Motor neuron (in vitro differentiated cells): ENCODE results near the gene ZMIZ1. TPM values are rescaled to one million over a fixed set of nuclear protein-coding genes. Genes with fewer than 3 reads are reported as not detected.
A peak's percentile ranks its signal among the peaks of the same experiment; 100 is the strongest.

Experiments used
- ATAC-seq, 8 experiments: fragments of 200-7000 bp; cut with Tn5 transposase; replicated peaks in 6 of 8; 2 replicates each; pipeline ENCODE4 v1.8.0; 2021; ENCODE audit warnings: mild to moderate bottlenecking in 8 of 8, moderate library complexity in 8 of 8
- H3K27ac ChIP-seq, 2 donors: fragments of 250-450 bp; sonication (Bioruptor Pico); 2 replicates each; pipeline ENCODE4 v1.9.0; 2021; ENCODE audit warnings: antibody characterized with exemption in 2 of 2, mild to moderate bottlenecking in 2 of 2, moderate library complexity in 1 of 2
- H3K4me1 ChIP-seq, 2 donors: fragments of 250-450 bp; sonication (Bioruptor Pico); replicated peaks in 1 of 2; 2 replicates each; pipeline ENCODE4 v1.6.1; 2021; ENCODE audit warnings: antibody characterized with exemption in 2 of 2, mild to moderate bottlenecking in 2 of 2, moderate library complexity in 1 of 2
- H3K4me3 ChIP-seq, 5 donors: fragments of 250-450 bp; sonication (Bioruptor Pico); 2 replicates each; pipeline ENCODE4 v1.9.0; 2021; ENCODE audit warnings: antibody characterized with exemption in 5 of 5, mild to moderate bottlenecking in 5 of 5, moderate library complexity in 4 of 5
- WGBS, 10 experiments: fragments of 450-650 bp; shearing (Covaris generic); methylation state at CpG; one replicate each; pipeline ENCODE4 v1.0.0; 2022; 5-methylcytosine and 5-hydroxymethylcytosine counted together
- in situ Hi-C, 9 experiments: fragments of 400-800 bp; cut with MboI; loops; one replicate each; pipeline ENCODE4 v1.15.0; 2021; ENCODE audit warnings: low sequenced_read_pairs in 9 of 9, low pct_unique_long_range_greater_than_20kb in 2 of 9; ENCODE audit not compliant: unreplicated experiment in 9 of 9
- total RNA-seq, 8 experiments: library from RNA; unstranded; fragments of 300-600 nt; gene quantifications; 2 replicates each; pipeline versions ENCODE4 v1.2.3 to v1.2.4, GENCODE V29; 2022

The ZMIZ1 gene
- total RNA-seq, 8 experiments from 2014 or later = 15.8 to 79.9 (median 50.0) TPM

GRCh38 chr10:79049931-79050895 is 18.6 kb upstream of the ZMIZ1 start:
- WGBS, 10 experiments = 69 to 100% (median 90%) methylated on average over 1 to 9 of the region's 15 CpGs; no CpG with 5 or more reads in 1 of the 10 experiments
- ATAC-seq = peak in 6 of 8 experiments; percentile 15 to 57 (median 47)
- in situ Hi-C loops = loop anchor here in 2 of 9 experiments (25.0 kb wide), 2 partner anchors 238 to 1013 kb away; partner anchors contain the start of genes POLR3A (in 1 of the 2) and RPS24 (in 1 of the 2)
- no peak overlapping the region for H3K4me3 ChIP-seq
- H3K27ac ChIP-seq = no peak overlapping the region
- H3K4me1 ChIP-seq = peaks cover 29 to 33% of the 10 kb centered on the region in 2 donors

GRCh38 chr10:79050896-79051555 is 17.7 kb upstream of the ZMIZ1 start:
- H3K4me1 ChIP-seq = peaks cover 29 to 34% of the 10 kb centered on the region in 2 donors
- in situ Hi-C loops = loop anchor here in 2 of 9 experiments (25.0 kb wide), 2 partner anchors 239 to 1014 kb away; partner anchors contain the start of genes POLR3A (in 1 of the 2) and RPS24 (in 1 of the 2)
- H3K4me3 ChIP-seq = no peak overlapping the region
- H3K27ac ChIP-seq = no peak overlapping the region
- WGBS, 10 experiments = 80 to 100% (median 93%) methylated on average over 1 to 6 of the region's 7 CpGs; no CpG with 5 or more reads in 5 of the 10 experiments
- peak in 3 of 8 experiments; percentile 22 to 78 (median 67) for ATAC-seq

DNA sequence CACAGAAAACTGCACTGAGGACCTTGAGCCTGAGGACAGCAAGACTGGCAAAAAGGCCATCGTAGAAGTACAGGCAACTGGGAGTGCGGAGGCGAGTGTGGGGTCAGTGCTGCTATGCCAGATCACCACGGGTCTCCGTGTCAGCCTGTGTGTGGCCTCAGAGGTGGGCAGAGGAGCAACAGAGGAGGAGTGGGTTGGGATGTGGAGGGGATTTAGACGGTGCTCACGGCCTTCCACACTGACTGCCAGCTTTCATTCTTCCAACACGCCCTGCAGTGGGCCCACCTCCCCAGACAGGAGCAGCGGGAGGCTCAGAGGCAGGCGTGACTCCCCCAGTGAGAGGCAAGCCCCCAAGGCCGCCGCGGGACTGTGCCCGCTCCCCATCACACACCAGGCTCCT is 17.0 kb upstream of the ZMIZ1 start:
- H3K4me1 ChIP-seq = peaks cover 36 to 41% of the 10 kb centered on the region in 2 donors
- H3K4me3 ChIP-seq = no peak overlapping the region
- WGBS, 10 experiments = 80 to 100% (median 85%) methylated on average over 1 to 8 of the region's 14 CpGs; no CpG with 5 or more reads in 6 of the 10 experiments
- ATAC-seq = no peak
- H3K27ac ChIP-seq = no peak overlapping the region
- in situ Hi-C loops = loop anchor here in 2 of 9 experiments (25.0 kb wide), 2 partner anchors 239 to 1014 kb away; partner anchors contain the start of genes POLR3A (in 1 of the 2) and RPS24 (in 1 of the 2)

GRCh38 chr10:79052291-79053080 is 16.3 kb upstream of the ZMIZ1 start:
- WGBS, 10 experiments = 46 to 100% (median 73%) methylated on average over 1 to 6 of the region's 12 CpGs; no CpG with 5 or more reads in 3 of the 10 experiments
- H3K4me3 ChIP-seq = no peak overlapping the region
- peaks cover 42 to 47% of the 10 kb centered on the region in 2 donors for H3K4me1 ChIP-seq
- no peak overlapping the region for H3K27ac ChIP-seq
- in situ Hi-C loops = loop anchor here in 2 of 9 experiments (25.0 kb wide), 2 partner anchors 240 to 1015 kb away; partner anchors contain the start of genes POLR3A (in 1 of the 2) and RPS24 (in 1 of the 2)
- peak in 6 of 8 experiments; percentile 30 to 66 (median 55) for ATAC-seq

- no peak for ATAC-seq
- in situ Hi-C loops = loop anchor here in 2 of 9 experiments (25.0 kb wide), 2 partner anchors 241 to 1016 kb away; partner anchors contain the start of genes POLR3A (in 1 of the 2) and RPS24 (in 1 of the 2)
- H3K4me3 ChIP-seq = no peak overlapping the region
- H3K4me1 ChIP-seq = peaks cover 42 to 43% of the 10 kb centered on the region in 2 donors
- H3K27ac ChIP-seq = no peak overlapping the region
- WGBS, 10 experiments = 79 to 100% (median 80%) methylated on average over 1 to 2 of the region's 4 CpGs; no CpG with 5 or more reads in 7 of the 10 experiments
These were observed 15.7 kb upstream of the ZMIZ1 start for GRCh38 chr10:79053081-79053434.

DNA sequence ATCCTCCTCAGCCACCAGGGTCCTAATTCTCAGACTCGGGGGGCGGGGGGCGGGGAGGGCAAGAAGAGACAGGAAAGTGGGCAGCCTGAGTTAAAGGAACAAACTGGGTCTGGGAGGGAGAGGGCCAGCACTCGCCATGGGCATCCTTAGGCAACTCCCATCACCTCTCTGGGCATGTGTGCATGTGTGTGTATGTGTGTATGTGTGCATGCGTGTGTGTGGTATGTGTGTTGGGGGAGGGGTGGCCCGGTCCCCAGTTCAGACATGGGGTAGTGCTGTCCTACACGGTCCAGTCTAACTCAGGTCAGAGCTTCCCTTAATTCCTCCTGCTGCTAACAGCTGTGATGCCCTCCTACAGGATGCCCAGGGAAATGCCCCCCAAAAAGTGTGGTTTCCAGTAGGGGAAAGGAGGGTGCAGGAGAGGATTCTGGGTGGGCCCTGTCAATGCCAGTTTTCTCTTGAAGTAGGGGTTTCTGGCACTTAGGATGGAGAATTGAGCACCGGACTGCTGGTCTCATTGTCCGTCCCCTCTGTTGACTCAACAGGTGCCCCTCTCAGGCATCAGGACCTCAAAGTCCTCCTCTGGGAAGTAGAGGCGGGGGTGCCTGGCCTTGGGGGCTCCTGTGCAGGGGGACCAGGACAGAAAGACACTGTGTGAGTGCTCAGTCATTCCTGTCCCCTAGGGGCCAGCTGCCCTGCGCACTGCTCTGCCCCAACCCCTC is 15.1 kb upstream of the ZMIZ1 start:
- H3K27ac ChIP-seq = no peak overlapping the region
- peaks cover 36 to 38% of the 10 kb centered on the region in 2 donors for H3K4me1 ChIP-seq
- 100% methylated on average over 1 of the region's 11 CpGs; no CpG with 5 or more reads in 8 of the 10 experiments for WGBS, 10 experiments
- H3K4me3 ChIP-seq = no peak overlapping the region
- ATAC-seq = no peak
- in situ Hi-C loops = loop anchor here in 2 of 9 experiments (25.0 kb wide), 2 partner anchors 241 to 1016 kb away; partner anchors contain the start of genes POLR3A (in 1 of the 2) and RPS24 (in 1 of the 2)

- ATAC-seq = no peak
- H3K4me3 ChIP-seq = no peak overlapping the region
- H3K27ac ChIP-seq = no peak overlapping the region
- WGBS, 10 experiments = 43 to 96% (median 83%) methylated on average over 1 to 7 of the region's 13 CpGs; no CpG with 5 or more reads in 5 of the 10 experiments
- H3K4me1 ChIP-seq = peaks cover 33 to 35% of the 10 kb centered on the region in 2 donors
- in situ Hi-C loops = loop anchor here in 2 of 9 experiments (25.0 kb wide), 2 partner anchors 242 to 1017 kb away; partner anchors contain the start of genes POLR3A (in 1 of the 2) and RPS24 (in 1 of the 2)
These were observed 14.3 kb upstream of the ZMIZ1 start for GRCh38 chr10:79054203-79055099.

DNA sequence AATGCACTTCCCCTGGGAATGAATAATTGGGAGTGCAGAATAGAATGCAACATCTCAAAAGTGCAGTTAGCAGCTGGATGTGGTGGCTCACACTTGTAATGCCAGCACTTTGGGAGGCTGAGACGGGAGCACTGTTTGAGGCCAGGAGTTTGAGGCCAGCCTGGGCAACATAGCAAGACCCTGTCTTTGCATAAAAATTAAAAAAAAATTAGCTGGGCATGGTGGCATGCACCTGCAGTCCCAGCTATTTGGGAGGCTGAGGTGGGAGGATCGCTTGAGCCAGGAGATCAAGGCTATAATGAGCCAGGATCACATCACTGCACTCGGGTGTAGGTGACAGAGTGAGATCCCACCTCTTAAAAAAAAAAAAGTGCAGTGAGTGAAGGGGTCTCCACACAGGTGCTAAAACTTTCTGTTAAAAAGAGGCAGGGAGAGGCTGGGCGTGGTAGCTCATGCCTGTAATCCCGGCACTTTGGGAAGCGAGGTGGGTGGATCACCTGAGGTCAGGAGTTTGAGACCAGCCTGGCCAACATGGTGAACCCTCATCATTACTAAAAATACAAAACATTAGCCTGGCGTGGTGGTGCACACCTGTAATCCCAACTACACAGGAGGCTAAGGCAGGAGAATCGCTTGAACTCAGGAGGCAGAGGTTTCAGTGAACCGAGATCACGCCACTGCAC is 13.5 kb upstream of the ZMIZ1 start:
- no peak overlapping the region for H3K27ac ChIP-seq
- H3K4me1 ChIP-seq = peaks cover 33 to 35% of the 10 kb centered on the region in 2 donors
- no peak for ATAC-seq
- in situ Hi-C loops = loop anchor here in 2 of 9 experiments (25.0 kb wide), 2 partner anchors 243 to 1018 kb away; partner anchors contain the start of genes POLR3A (in 1 of the 2) and RPS24 (in 1 of the 2)
- WGBS, 10 experiments = 78 to 100% (median 96%) methylated on average over 1 to 8 of the region's 10 CpGs; no CpG with 5 or more reads in 1 of the 10 experiments
- no peak overlapping the region for H3K4me3 ChIP-seq

- Histone ChIP-seq H3K4me3 (no peak overlapping the region), H3K27ac (no peak overlapping the region), H3K4me1 (peaks cover 27 to 29% of the 10 kb centered on the region in 2 donors)
- 69 to 100% (median 90%) methylated on average over 1 to 4 of the region's 4 CpGs; no CpG with 5 or more reads in 3 of the 10 experiments for WGBS, 10 experiments
- ATAC-seq = no peak
- in situ Hi-C loops = loop anchor here in 2 of 9 experiments (25.0 kb wide), 2 partner anchors 244 to 1019 kb away; partner anchors contain the start of genes POLR3A (in 1 of the 2) and RPS24 (in 1 of the 2)
These were observed 12.9 kb upstream of the ZMIZ1 start for GRCh38 chr10:79055892-79056291.

DNA sequence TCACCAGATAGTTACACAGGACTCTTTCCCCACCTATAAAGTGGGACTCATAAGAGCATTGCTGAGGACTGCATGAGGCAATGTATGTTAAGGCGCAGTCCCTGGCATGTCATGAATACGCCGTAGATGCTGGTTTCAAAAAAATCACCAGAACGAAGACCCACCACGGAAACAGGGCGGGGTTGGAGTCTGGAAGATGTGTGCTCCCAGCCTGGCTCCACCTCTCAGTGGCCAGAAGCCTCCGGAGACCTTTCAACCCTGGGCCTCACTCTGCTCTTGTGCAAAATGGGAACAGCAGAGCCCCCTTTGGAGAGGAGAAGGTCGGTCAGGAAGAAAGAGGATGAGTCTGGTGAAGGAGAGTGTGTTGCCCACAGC is 12.4 kb upstream of the ZMIZ1 start:
- WGBS, 10 experiments = 0 to 70% (median 70%) methylated on average over 1 to 2 of the region's 8 CpGs; no CpG with 5 or more reads in 7 of the 10 experiments
- H3K27ac ChIP-seq = peak overlapping the region; percentile 1 to 25
- in situ Hi-C loops = loop anchor here in 2 of 9 experiments (25.0 kb wide), 2 partner anchors 244 to 1019 kb away; partner anchors contain the start of genes POLR3A (in 1 of the 2) and RPS24 (in 1 of the 2)
- no peak overlapping the region for H3K4me3 ChIP-seq
- ATAC-seq = peak in 2 of 8 experiments; percentile 4 to 8
- H3K4me1 ChIP-seq = peaks cover 27 to 29% of the 10 kb centered on the region in 2 donors
